BJ (cell line): ENCODE data around the gene CHTF18. TPM values are rescaled to one million over a fixed set of nuclear protein-coding genes. Genes with fewer than 3 reads are reported as not detected.

ENCODE experiments used
- CTCF ChIA-PET: fragments of 350-600 bp; formaldehyde crosslinking; extraction: SDS; loops from one replicate; lab custom pipeline; 2021; ENCODE audit warnings: antibody characterized with exemption, inconsistent platforms; lab: Yijun Ruan, JAX
- POLR2A ChIA-PET: fragments of 300-600 bp; sonication (Branson Sonifier 250); formaldehyde crosslinking; extraction: SDS; loops from one replicate; lab custom pipeline; 2021; ENCODE audit warnings: antibody characterized with exemption; lab: Charles Lee
- DNase-seq: peaks from one replicate; pipeline ENCODE4 v3.0.0-alpha.2; 2011; ENCODE audit warnings: low read depth
- H3K27me3 ChIP-seq: 2 replicates; pipeline ENCODE4 v1.6.0; 2011; ENCODE audit warnings: low read length; ENCODE audit not compliant: control insufficient read depth, insufficient read depth
- H3K36me3 ChIP-seq: 2 replicates; pipeline ENCODE4 v1.5.1; 2011; ENCODE audit warnings: low read length; ENCODE audit not compliant: control insufficient read depth, insufficient read depth
- H3K4me3 ChIP-seq: 2 replicates; pipeline ENCODE4 v1.5.1; 2011; ENCODE audit warnings: low read depth, mild to moderate bottlenecking, control low read depth, low read length
- CTCF ChIP-seq: IDR thresholded peaks from 2 replicates; pipeline ENCODE4 v1.5.1; 2011; ENCODE audit warnings: low read depth, mild to moderate bottlenecking, control low read depth, inconsistent platforms, low read length, moderate library complexity; ENCODE audit not compliant: insufficient read depth
- polyA plus RNA-seq: library from polyadenylated mRNA; depleted of rRNA; stranded (reverse); fragments of >200 nt; gene quantifications from 2 replicates; pipeline ENCODE4 v1.2.3, GENCODE V29; 2011

CHTF18 gene
- polyA plus RNA-seq, 1 experiment, result 6.1 TPM

GRCh38 chr16:842711-843560 is 54.5 kb downstream of the CHTF18 start:
- DNase-seq, result no peak
- no peaks in the 10 kb centered on the region for H3K36me3 ChIP-seq
- ChIA-PET CTCF (no interaction called here), POLR2A (no interaction called here)
- no peaks in the 10 kb centered on the region for H3K27me3 ChIP-seq
- no peak overlapping the region for H3K4me3 ChIP-seq
- no peak for TF ChIP-seq CTCF

GRCh38 chr16:843771-844170 is 55.4 kb downstream of the CHTF18 start:
- CTCF ChIA-PET, result no interaction called here
- no peaks in the 10 kb centered on the region for H3K27me3 ChIP-seq
- no peak overlapping the region for H3K4me3 ChIP-seq
- TF ChIP-seq CTCF, result no peak
- POLR2A ChIA-PET, result no interaction called here
- no peak for DNase-seq
- no peaks in the 10 kb centered on the region for H3K36me3 ChIP-seq

GRCh38 chr16:844638-845350 is 56.4 kb downstream of the CHTF18 start:
- H3K27me3 ChIP-seq, result no peaks in the 10 kb centered on the region
- no peak overlapping the region for H3K4me3 ChIP-seq
- CTCF ChIA-PET, result no interaction called here
- H3K36me3 ChIP-seq, result no peaks in the 10 kb centered on the region
- no peak for TF ChIP-seq CTCF
- no peak for DNase-seq
- POLR2A ChIA-PET, result no interaction called here

- no peak for TF ChIP-seq CTCF
- Histone ChIP-seq H3K36me3 (no peaks in the 10 kb centered on the region), H3K4me3 (no peak overlapping the region), H3K27me3 (no peaks in the 10 kb centered on the region)
- no peak for DNase-seq
- ChIA-PET CTCF (no interaction called here), POLR2A (no interaction called here)
These were observed 56.9 kb downstream of the CHTF18 start for GRCh38 chr16:845351-845745.

GRCh38 chr16:847151-847550 is 58.7 kb downstream of the CHTF18 start:
- Histone ChIP-seq H3K27me3 (no peaks in the 10 kb centered on the region), H3K36me3 (no peaks in the 10 kb centered on the region), H3K4me3 (no peak overlapping the region)
- no peak for DNase-seq
- POLR2A ChIA-PET, result no interaction called here
- CTCF ChIA-PET, result no interaction called here
- no peak for TF ChIP-seq CTCF
